K562 (cell line): ENCODE data around the gene SPNS1. TPM values are rescaled to one million over a fixed set of nuclear protein-coding genes. Genes with fewer than 3 reads are reported as not detected.

ENCODE experiments used
- BCL6 ChIP-seq: fragments of 250-450 bp; sonication (Bioruptor Pico); IDR thresholded peaks from 2 replicates; pipeline ENCODE4 v1.4.0; 2020
- BCOR ChIP-seq: fragments of 450-650 bp; IDR thresholded peaks from 2 replicates; pipeline ENCODE4 v1.6.1; 2016
- CEBPB ChIP-seq: fragments of 450-650 bp; IDR thresholded peaks from 2 replicates; pipeline ENCODE4 v1.6.1; 2016; ENCODE audit warnings: missing genetic modification characterization, missing compliant biosample characterization
- CTCFL ChIP-seq: IDR thresholded peaks from 2 replicates; pipeline ENCODE4 v1.6.1; 2011; ENCODE audit warnings: borderline replicate concordance, low read depth, mild to moderate bottlenecking, moderate library complexity, low read length; ENCODE audit not compliant: insufficient read depth, poor library complexity, severe bottlenecking
- ELF1 ChIP-seq: fragments of 200-800 bp; sonication (Bioruptor generic); IDR thresholded peaks from 2 replicates; pipeline ENCODE4 v1.6.1; 2016; ENCODE audit warnings: missing genetic modification characterization, missing compliant biosample characterization
- HDAC2 ChIP-seq: fragments of 450-650 bp; IDR thresholded peaks from 2 replicates; pipeline ENCODE4 v1.6.1; 2016; ENCODE audit warnings: mild to moderate bottlenecking
- KAT2B ChIP-seq: IDR thresholded peaks from one replicate; pipeline ENCODE4 v1.6.1; 2012; ENCODE audit warnings: low read depth, mild to moderate bottlenecking, control low read depth, inconsistent platforms, low read length, moderate library complexity
- MECOM ChIP-seq: fragments of 250-450 bp; sonication (Bioruptor Pico); IDR thresholded peaks from 2 replicates; pipeline ENCODE4 v1.8.0; 2022; ENCODE audit warnings: inconsistent platforms
- RAD21 ChIP-seq, 2 experiments: fragments of 250-450 bp in 1 of 2; fragments of 450-650 bp in 1 of 2; sonication (Bioruptor Pico) in 1 of 2; formaldehyde crosslinking in 1 of 2; IDR thresholded peaks in 1 of 2; conservative IDR thresholded peaks in 1 of 2; 2 replicates each; pipeline versions ENCODE4 v1.4.0 to v1.8.0; 2020 to 2022; ENCODE audit warnings: mild to moderate bottlenecking in 2 of 2, moderate library complexity in 1 of 2
- SRSF1 ChIP-seq: fragments of 200-400 bp; formaldehyde crosslinking; IDR thresholded peaks from 2 replicates; pipeline ENCODE4 v1.6.1; 2017; ENCODE audit warnings: mild to moderate bottlenecking, low read depth, low read length, moderate library complexity
- TOE1 ChIP-seq, 2 experiments: fragments of 450-650 bp in 1 of 2; sonication (generic) in 1 of 2; formaldehyde crosslinking in 1 of 2; IDR thresholded peaks; 2 replicates each; pipeline versions ENCODE4 v1.7.1 to v1.8.0; 2016 to 2022; ENCODE audit warnings: borderline replicate concordance in 2 of 2, mild to moderate bottlenecking in 2 of 2, antibody characterized with exemption in 1 of 2, inconsistent platforms in 1 of 2, low read depth in 1 of 2, missing genetic modification reagents in 1 of 2, moderate library complexity in 1 of 2
- ZBTB40 ChIP-seq, 2 experiments: fragments of 450-650 bp in 1 of 2; sonication (generic) in 1 of 2; formaldehyde crosslinking in 1 of 2; IDR thresholded peaks; 2 replicates each; pipeline versions ENCODE4 v1.7.1 to v1.9.0; 2016 to 2022; ENCODE audit warnings: inconsistent platforms in 1 of 2, mild to moderate bottlenecking in 1 of 2, missing genetic modification reagents in 1 of 2
- ZFX ChIP-seq: sonication (generic); formaldehyde crosslinking; IDR thresholded peaks from 2 replicates; pipeline ENCODE4 v1.8.0; 2022; ENCODE audit warnings: mild to moderate bottlenecking, missing genetic modification reagents, moderate library complexity
- ZNF511 ChIP-seq: sonication (generic); formaldehyde crosslinking; IDR thresholded peaks from 2 replicates; pipeline ENCODE4 v1.8.0; 2022; ENCODE audit warnings: mild to moderate bottlenecking, missing genetic modification reagents
- polyA plus RNA-seq, 8 experiments: library from polyadenylated mRNA; depleted of rRNA in 4 of 8; stranded (reverse) in 5 of 8; unstranded in 3 of 8; fragments of >200 nt; fragmentation: Nextera tagmentation in 2 of 8; fragmentation: Illumina TruSeq in 1 of 8; extraction: Ambion mirVana in 2 of 8; extraction: Trizol in 1 of 8; gene quantifications; 2 replicates each; pipeline versions ENCODE4 v1.2.1 to v1.2.3, GENCODE V29; 2011 to 2014; ENCODE audit warnings: inconsistent platforms in 1 of 8, missing spikeins in 1 of 8
- total RNA-seq, 7 experiments: library from RNA; depleted of rRNA in 6 of 7; stranded (reverse); fragments of >200 nt in 6 of 7; fragmentation: Illumina TruSeq in 2 of 7; extraction: Trizol in 2 of 7; gene quantifications; 2 replicates each; pipeline versions ENCODE4 v1.2.1 to v1.2.3, GENCODE V29; 2011 to 2021; ENCODE audit warnings: low replicate concordance in 1 of 7

SPNS1 gene
- total and polyA plus RNA-seq, 9 of the 15 experiments (the other 6 are each of a cell fraction or from before 2014, with no cell fraction given): 0.58 to 64.9 (median 13.7) TPM

- TF ChIP-seq ZNF511 (CRISPR knock-in tag) (0 out of 2 replicates have a peak, but pooled peaks have one; percentile 64), TOE1 (IDR thresholded peaks at IDR 0.05; ENCODE audit: borderline replicate concordance) (0 out of 2 replicates have a peak, but pooled peaks have one; percentile 25), TOE1 (CRISPR knock-in tag; IDR thresholded peaks at IDR 0.05; ENCODE audit: borderline replicate concordance, low read depth) (no peak), BCL6 (CRISPR knock-in tag) (no peak), CEBPB (tag) (no peak), CTCFL (no peak), ELF1 (peak; percentile 59; the same call in 1 of the 2 replicates), MECOM (no peak), BCOR (no peak), HDAC2 (peak; percentile 65; the same call in 1 of the 2 replicates), KAT2B (no peak), ZFX (CRISPR knock-in tag) (peak; percentile 79), RAD21 (CRISPR knock-in tag; conservative IDR thresholded peaks at IDR 0.05 in 1 of 2, IDR thresholded peaks at IDR 0.05 in 1 of 2) (peak in 1 of 2 experiments; percentile 28; a peak in 2 of 4 replicates), ZBTB40 (IDR thresholded peaks at IDR 0.05) (peak; percentile 60), ZBTB40 (CRISPR knock-in tag; IDR thresholded peaks at IDR 0.05) (no peak), SRSF1 (no peak)
These were observed 38.4 kb upstream of the SPNS1 start (continued) for GRCh38 chr16:28935924-28936783.
